NCI-H526 (cell line): ENCODE data around the gene CENPX.
"Not testable (repeated sequence)": the region's sequence is repeated elsewhere in the genome, so short reads cannot be mapped to it uniquely, and the experiment has no call there.

Experiments
- DNase-seq, 2 experiments: peaks; one replicate each; lab custom pipeline; 2025; lab: John Stamatoyannopoulos, UW

The CENPX gene

DNA sequence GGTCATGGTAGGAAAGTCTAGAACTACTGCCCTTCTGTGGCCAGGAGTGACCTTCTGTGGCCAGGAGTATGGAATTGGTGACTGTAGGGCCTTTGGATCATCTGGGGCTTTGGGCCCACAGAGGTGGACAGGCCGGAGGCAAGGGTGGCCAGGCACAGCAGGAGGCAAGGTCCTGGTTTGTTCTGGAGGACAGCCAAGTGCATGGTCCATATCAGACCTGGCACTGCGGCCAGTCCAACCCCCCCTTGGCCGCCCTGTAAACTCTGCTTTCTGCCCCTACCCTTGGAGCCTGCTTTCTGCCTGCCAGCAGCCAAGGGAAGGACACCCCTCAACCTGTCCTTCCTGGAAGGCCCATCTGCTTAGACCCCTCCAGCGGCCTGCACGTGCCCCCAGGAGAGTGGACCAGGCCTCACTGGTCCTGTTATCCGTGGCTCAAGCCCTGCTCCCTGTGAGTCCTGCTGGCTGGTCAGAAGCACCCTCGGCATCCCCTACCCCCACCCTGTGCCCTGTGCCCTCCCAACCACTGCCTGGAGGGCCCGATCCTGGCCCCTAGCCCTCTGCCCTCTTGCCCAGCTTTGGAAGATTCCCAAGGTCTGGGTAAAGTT lies 17.1 kb upstream of the CENPX start:
- DNase-seq, result no peak

DNA sequence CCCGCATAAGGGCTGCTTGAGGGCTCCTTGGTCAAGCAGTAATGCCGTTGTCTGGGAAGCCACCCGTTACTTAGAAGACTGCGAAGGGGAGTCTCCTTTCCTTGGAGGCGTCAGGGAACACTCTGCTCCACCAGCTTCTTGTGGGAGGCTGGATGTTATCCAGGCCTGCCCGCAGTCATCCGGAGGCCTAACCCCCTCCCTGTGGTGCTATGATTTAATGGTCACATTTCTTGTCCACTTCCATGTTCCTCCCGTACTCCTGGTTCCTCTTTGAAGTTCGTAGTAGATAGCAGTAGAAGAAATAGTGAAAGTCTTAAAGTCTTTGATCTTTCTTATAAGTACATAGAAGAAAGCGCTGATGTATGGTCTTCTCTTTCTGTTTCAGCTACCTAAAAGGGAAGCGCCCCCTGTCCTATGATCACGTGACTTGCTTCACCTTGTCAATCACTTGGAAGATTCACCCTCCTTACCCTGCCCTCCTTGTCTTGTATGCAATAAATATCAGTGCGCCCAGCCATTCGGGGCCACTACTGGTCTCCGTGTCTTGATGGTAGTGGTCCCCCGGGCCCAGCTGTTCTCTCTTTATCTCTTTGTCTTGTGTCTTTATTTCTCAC lies 16.2 kb upstream of the CENPX start:
- DNase-seq, result not testable (repeated sequence)

DNA sequence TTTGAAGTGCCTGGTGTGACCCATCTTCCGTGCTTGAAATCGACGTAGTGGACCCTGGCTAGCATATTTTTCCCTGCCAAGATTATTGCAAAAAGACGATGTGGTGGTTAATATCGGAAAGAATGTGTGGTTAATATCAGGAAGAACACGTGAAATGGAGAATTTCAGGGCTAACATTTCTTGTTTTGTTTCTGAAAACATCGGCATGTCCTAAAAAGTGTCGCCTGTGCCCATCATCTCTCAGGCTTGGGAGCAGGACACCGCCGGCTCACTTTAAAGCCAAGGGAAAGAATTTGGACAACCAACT lies 15.2 kb upstream of the CENPX start:
- no peak for DNase-seq

DNA sequence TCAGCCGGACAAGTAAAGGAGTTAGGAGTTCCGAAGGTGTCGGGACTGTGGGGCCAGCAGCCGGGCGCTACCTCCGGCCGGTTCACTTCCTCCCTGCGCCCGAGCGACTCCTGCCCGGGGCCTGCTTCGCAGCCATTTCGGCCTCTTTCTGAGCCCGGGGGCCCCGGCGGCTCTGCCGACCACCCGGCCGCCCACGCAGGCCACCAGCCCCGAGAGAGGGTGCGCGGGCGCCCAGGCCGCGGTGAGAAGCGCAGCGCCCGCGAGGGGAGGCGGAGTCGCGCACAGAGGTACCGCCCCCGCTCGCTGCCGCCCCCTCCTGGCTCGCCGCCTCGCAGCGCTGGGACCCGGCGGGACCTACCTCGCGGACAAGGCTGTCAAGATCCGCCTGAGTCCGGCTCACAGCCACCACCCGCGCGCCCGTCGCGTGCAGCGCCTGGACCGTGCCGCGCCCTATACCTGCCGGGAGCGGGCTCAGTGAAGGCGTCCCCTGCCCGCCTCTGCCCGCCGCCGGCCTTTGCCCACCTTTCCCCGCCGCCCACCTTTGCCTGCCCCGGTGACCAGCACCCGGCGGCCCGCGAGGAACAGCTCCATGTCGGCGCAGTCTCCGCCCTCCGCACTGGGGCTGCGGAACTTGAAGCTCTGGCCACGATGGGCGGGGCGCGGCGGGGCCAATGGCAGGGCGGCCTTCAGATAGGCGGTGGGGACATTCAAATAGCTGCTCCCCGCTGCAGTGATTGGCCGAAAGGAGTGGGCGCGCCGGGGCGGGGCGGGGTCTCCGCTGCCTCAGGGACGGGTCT lies 14.6 kb upstream of the CENPX start, which contains the start of gene DCXR:
Gene DCXR, minus strand, starts transcription at position 606 of the 797 bp plus-strand sequence. Its CDS starts 15 bp downstream, at position 591.
- peak; percentile 94 to 99 for DNase-seq

DNA sequence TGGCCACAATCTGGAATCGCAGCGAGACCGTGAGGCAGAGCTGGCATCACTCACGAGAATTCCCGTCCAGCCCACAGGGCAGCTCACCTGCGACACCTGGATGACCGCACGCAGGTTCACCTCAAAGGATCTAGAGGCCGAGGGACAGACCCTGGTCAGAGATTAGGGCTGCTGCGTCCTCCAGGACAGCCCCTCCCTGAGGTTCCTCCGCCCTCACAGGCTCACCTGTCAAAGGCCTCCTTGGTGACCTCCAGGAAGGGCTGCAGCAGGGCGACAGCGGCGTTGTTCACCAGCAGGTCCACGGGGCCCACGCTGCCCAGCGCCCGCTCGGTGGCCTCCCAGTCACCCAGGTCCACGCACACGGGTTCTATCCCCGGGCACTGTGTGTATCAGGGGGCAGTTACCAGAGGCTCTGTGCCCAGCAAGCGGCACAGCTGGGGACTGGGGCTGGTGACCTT lies 14.0 kb upstream of the CENPX start:
- no peak for DNase-seq

DNA sequence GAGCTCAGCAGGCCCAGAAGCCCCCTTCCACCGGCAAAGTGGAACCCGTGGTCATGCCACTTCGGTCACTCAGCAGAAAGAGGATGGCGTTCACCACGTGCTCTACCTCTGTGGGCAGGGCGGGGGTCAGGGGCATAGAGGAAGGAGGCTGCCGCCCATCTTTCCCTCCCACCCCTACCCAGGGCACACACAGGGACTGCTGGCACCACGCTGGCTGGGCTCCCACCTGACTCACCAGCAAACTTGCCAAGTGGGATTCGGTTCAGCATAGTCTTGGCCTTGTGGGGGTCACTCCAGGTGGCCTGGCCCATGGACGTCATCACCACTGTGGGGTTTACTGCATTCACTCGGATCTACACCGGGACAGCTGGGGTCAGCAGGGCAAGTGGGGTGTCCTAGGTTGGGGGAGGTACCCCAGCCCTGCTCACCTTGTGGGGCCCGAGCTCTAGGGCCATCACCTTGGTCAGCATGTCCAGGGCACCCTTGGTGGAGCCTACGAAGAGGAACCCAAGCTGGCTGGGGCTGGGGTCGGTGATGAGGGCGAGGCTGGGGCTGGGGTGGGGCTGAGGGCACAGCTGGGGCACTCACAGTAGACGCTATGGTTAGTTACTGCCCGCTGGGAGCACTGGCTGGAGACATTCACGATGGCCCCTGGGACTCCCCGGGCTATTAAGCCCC lies 13.4 kb upstream of the CENPX start:
- DNase-seq, result no peak

DNA sequence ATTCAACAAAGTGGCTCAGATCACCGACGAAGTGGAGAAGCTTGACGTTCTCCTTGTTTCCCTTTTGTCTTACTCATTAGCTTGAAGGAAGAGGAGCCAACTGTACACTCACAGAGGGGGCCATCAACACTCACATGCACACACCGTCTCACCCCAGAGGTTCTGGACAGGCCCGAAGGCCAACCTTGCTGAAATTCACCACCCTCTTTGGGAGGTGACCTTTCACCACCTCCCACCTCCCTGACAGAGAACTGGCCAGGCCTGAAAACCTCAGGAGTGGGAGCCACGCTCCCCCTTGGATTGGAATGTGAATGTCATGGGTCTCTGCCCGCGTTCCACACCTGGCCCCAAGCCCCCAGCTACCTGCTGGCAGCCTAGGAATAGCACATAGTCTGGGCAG lies 12.8 kb upstream of the CENPX start:
- no peak for DNase-seq

DNA sequence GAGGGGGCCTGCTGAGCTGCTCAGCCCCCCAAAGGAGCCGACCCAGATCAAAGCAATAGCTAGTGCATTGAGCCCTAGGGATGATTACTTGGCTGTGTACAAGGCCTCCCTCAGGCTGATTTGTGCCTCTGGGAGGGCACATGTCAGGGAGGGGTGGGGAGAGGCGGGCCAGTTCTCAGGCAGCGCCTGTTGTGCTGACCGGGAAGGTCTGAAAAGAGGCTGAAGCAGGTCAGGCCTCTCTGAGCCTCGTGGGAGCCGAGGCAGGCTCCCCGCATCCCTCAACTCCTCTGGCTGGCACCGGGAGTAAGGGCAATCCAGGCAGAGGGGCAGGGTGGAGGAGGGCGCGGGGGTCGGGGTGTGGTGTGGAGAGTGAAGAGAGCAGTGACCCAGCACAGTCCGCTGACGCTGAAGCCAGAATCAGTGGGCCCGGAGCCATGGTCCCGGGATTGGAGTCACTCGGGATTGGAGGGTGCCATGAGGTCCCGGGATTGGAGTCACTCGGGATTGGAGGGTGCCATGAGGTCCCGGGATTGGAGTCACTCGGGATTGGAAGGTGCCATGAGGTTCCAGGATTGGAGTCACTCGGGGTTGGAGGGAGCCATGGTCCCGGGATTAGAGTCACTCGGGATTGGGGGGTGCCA lies 11.8 kb upstream of the CENPX start:
- no peak for DNase-seq

DNA sequence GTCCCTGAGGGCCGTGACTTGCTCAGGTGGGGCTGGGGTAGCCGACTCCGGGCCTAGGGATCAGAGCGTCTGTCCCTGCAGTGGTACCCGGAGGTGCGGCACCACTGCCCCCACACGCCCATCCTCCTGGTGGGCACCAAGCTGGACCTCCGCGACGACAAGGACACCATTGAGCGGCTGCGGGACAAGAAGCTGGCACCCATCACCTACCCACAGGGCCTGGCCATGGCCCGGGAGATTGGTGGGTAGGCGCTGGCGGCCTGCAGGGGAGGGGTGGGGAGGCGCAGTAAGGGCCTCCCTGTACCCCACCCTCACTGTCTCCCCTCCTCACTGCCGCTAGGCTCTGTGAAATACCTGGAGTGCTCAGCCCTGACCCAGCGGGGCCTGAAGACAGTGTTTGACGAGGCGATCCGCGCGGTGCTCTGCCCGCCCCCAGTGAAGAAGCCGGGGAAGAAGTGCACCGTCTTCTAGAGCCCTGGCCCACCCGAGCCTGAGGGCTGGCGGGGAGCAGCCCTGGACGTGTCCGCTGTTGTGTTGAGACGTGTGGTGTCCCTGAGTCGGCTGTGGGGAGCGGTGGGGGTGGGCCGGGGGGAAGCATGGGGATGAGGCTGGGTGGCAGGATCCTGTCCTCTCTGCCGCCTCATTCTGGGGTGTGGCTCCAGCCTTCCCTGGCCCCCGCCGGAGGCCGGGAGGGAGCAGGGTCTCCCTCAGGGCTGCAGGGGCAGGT lies 10.8 kb upstream of the CENPX start:
- no peak for DNase-seq

DNA sequence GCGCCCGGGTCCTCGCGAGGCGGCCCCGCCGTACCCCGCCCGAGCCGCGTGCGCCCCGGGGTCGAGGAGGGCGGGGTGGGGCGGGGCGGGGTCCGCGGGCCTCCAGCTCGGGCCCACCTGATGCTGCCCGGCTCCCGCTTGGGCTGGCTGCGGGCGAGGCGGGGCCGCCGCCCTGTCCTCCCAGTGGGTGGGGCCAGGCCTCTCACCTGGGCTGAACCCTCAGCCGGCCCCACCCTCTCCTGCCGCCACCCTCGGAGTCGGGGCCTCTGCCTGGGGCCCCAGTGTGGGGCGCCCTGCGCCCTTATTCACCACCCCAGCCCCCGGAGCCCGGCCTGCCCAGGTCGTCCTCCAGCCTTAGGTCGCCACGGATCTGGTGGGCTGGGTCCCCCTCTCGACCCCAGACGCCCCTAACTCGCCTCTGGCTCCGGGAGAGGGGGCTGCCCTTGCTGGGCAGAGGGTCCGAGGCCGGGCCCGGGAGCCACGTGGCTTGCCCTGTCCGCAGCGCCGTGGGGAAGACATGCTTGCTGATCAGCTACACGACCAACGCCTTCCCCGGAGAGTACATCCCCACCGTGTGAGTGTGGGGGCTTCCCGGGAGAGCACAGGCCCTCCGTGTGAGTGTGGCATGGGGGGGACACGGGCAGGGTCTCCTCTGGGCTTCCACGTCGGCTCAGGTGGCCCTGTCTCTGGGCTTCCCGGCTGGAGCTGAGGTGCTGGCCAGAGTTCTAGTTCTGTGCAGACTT lies 9.4 kb upstream of the CENPX start:
- peak; percentile 22 to 86 for DNase-seq

DNA sequence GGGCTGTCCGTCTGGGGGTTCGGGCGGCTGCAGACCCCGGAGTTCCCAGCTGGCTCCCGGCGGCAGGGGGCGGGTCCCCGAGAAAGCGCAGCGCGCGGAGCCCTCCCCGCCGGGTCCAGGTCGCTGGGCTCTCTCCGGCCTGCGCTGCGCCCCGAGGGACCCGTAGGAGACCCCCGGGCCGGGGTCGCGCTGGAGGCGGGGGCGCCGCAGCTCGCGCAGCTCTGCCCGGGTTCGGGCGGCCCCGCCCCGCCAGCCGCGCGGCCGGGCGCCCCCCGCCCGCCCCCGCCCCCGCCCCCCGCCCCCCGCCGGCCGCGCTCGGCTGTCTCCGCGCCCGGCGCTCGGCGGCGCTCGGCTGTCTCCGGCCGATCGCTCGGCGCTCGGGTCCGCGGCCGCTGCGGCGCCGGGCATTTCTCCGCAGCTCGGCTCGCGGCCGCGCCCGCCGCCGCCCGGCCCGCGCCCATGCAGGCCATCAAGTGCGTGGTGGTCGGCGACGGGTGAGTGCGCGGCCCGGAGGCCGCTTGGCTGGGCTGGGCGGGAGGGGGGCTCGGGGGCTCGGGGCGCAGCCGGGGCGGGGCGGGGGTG lies 8.7 kb upstream of the CENPX start, which contains the start of gene RAC3:
Gene RAC3, plus strand, starts transcription at position 376 of the 582 bp plus-strand sequence. Its CDS starts 84 bp downstream, at position 460.
- DNase-seq, result peak in 1 of 2 experiments; percentile 79

DNA sequence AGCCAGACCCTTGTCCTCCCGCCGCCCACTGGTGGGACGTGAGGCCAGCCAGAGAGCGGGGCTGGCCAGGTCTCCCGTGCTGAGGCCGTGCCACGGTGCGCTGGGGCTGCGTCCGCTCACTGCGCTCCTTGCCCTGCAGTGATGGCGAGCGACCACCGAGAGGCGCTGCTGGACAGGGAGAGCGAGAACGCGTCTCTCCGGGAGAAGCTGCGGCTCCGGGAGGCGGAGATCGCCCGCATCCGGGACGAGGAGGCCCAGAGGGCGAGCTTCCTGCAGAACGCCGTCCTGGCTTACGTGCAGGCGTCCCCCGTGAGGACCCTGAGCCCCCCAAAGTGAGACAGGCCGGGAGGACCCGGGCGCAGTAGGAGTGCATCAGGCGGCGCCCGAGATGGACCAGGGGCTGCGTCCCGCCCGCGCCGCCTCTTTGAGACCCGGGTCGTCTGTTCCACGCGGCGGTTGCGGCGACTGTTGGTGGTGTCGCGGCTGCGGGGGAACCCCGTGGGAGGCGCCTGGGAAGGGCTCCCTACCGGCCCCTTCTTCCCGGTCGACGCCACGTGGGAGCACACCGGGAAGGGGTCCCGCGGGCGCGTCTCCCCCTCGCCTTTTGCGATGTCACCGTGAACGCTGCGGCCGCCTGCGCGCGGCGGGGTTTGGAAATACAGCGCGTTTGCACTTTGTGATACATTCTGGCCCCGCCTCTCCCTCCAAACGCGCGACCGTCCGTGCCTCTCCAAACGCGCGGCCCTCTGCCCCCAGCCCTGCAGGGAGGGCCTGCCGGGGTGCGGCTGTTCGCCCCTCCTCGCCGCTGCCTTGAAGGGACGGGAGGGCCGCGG lies 8.0 kb upstream of the CENPX start:
- peak; percentile 69 to 92 for DNase-seq

DNA sequence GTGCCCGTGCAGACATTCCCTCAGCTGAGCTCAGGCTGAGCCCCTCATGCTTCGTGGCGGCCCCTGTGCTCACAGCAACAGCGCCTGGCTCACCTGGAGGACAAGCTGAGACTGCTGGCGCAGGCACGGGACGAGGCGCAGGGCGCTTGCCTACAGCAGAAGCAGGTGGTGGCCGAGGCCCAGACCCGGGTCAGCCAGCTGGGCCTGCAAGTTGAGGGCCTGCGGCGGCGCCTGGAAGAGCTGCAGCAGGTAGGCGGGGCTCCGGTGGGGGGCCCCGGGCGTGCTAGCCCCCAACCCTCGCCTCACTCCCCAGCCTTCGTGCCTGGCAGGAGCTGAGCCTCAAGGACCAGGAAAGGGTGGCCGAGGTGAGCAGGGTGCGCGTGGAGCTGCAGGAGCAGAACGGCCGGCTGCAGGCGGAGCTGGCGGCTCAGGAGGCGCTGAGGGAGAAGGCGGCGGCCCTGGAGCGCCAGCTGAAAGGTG lies 7.4 kb upstream of the CENPX start:
- no peak for DNase-seq

DNA sequence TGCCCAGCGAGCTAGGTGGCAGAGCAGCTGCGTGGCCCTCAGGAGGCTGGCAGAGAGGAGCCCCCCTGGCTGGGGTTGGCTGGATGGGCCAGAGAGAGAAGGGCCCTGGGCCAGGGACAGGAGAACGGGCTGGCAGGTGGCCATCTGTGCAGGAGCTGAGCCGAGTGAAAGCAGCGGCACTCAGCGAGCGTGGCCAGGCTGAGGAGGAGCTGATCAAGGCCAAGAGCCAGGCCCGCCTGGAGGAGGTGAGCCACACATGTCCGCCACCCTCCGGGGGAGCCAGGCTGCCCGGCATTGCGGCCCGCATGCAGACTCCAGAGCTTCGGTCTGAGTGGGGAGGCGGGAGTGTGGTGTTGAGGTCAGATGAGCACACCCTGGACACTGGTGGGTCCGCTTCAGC lies 6.7 kb upstream of the CENPX start:
- no peak for DNase-seq

DNA sequence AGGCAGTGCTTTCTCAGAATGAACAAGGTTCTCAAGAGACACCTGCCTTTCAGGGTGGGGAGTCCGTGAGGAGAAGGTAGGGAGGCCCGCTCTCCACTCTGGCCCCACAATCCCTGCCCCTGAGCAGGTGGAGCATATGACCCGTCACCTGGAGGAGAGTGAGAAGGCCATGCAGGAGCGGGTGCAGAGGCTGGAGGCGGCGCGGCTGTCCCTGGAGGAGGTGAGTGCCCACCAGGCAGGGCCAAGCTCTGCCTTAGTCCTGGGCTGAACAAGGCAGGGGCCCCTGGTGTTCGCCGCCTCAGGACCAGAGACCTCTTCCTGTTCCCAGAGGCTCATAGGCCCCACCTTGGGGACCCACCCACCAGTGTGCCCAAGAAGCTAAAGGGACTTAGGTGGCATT lies 6.3 kb upstream of the CENPX start:
- no peak for DNase-seq

DNA sequence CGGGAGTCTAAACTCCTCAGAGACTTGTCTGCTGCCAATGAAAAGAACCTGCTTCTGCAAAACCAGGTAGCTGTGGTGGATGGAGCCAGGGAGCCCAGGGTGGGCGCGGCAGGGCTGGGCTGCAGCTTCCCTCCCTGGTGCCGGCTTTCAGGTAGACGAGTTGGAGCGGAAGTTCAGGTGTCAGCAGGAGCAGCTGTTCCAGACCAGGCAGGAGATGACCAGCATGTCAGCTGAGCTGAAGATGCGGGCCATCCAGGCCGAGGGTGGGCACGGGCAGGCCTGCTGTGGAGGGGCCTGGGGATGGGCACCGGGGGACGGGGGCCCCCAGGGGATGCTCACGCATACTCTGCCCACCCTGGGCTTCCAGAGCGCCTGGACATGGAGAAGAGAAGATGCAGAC lies 5.6 kb upstream of the CENPX start:
- DNase-seq, result no peak

DNA sequence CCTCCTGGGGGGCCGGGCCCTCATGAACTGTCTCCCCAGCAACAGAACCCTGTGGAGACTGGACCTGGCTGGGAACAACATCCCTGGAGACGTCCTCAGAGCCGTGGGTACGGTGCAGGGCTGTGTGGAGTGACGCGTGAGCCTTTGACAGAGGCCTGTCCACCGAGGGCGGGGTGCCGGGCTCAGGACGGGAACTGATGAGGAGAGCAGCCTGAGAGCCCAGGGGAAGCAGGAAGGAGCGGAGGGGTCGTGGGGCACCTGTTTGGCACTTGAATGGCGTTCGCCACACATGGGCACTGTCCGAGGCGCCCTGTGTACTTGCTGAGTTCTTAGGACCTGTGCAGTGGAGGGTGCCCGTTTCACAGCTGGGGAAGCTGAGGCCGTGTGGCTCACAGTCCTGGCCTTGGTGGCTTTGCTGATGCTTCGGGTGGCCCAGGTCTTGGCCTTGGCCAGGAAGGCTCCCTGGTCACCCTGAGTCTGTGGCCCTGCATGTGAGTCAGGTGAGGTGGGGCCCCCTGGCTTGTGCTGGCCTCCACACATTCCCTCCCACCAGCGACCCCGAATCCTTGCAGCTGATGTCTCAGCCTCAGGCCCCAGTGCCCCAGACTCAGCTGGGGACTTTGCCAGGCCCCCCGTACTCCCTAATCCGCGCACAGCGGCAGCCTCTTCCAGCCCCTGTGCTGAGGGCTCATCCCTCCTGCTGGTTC lies 2.9 kb upstream of the CENPX start:
- no peak for DNase-seq

DNA sequence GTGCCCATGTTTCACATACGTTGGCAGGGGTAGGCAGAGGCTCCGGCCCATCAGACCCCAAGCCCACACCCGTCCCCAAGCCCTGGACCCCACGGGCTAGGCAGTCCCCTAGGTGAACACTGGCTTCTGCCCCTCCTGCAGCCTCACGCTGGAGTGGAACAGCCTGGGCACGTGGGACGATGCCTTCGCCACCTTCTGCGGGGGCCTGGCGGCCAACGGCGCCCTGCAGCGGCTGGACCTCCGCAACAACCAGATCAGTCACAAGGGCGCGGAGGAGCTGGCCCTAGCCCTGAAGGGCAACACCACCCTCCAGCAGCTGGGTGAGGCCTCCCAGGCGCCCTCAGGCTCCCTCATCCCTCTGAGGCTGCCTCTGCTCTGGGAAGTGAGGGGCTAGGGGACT lies 2.2 kb upstream of the CENPX start:
- DNase-seq, result no peak
